Thoracic aorta (tissue), 2 donors: ENCODE measurements around the gene IMMT. TPM values are rescaled to one million over a fixed set of nuclear protein-coding genes. Genes with fewer than 3 reads are reported as not detected.

Source experiments
- ATAC-seq: fragments of 150-250 bp; one replicate; pipeline ENCODE4 v1.8.0; 2017; ENCODE audit warnings: low read depth; ENCODE audit not compliant: insufficient number of reproducible peaks, low FRiP score
- DNase-seq: peaks from one replicate; pipeline ENCODE4 v3.0.0-alpha.2; 2020; ENCODE audit warnings: low spot score
- H3K27ac ChIP-seq, 2 donors: fragments of 200-600 bp; sonication (generic); 1 replicate in 1 of 2; 2 replicates in 1 of 2; pipeline ENCODE4 v1.5.1; 2016; ENCODE audit warnings: mild to moderate bottlenecking in 2 of 2, moderate library complexity in 2 of 2
- H3K27me3 ChIP-seq: fragments of 200-600 bp; sonication (generic); replicated peaks from 2 replicates; pipeline ENCODE4 v1.6.0; 2016; ENCODE audit warnings: mild to moderate bottlenecking; ENCODE audit not compliant: insufficient read depth
- H3K36me3 ChIP-seq: fragments of 200-600 bp; sonication (generic); one replicate; pipeline ENCODE4 v1.5.1; 2016
- H3K4me1 ChIP-seq, 2 donors: fragments of 200-600 bp; sonication (generic); 1 replicate in 1 of 2; 2 replicates in 1 of 2; pipeline versions ENCODE4 v1.5.1 to v1.6.0; 2016; ENCODE audit warnings: low read depth in 2 of 2, mild to moderate bottlenecking in 1 of 2; ENCODE audit not compliant: control insufficient read depth in 1 of 2
- H3K4me3 ChIP-seq: fragments of 200-600 bp; sonication (generic); 2 replicates; pipeline ENCODE4 v1.5.1; 2016; ENCODE audit warnings: mild to moderate bottlenecking
- H3K9me3 ChIP-seq: fragments of 200-600 bp; sonication (generic); 2 replicates; pipeline ENCODE4 v1.5.1; 2016
- CTCF ChIP-seq: fragments of 200-600 bp; sonication (generic); IDR thresholded peaks from one replicate; pipeline ENCODE4 v1.5.1; 2019; ENCODE audit warnings: antibody characterized with exemption
- total RNA-seq, 2 donors: library from RNA; depleted of rRNA; stranded (reverse); fragments of >200 nt; gene quantifications; one replicate each; pipeline versions ENCODE4 v1.1.0 to v1.2.3, GENCODE V29; 2016

The IMMT gene
- total RNA-seq, 2 donors from 2014 or later, result 33.3 to 54.7 TPM

GRCh38 chr2:86193901-86194567 lies 1.2 kb downstream of the IMMT start:
- peaks cover 16 to 55% of the 10 kb centered on the region in 2 donors for H3K4me1 ChIP-seq
- peak overlapping the region; percentile 95 for H3K4me3 ChIP-seq
- peak overlapping the region; percentile 100 for H3K27ac ChIP-seq
- ATAC-seq (no peak), DNase-seq (no peak)
- H3K27me3 ChIP-seq, result no peaks in the 10 kb centered on the region
- TF ChIP-seq CTCF, result no peak
- H3K9me3 ChIP-seq, result no peaks in the 10 kb centered on the region
- no peaks in the 10 kb centered on the region for H3K36me3 ChIP-seq

GRCh38 chr2:86189782-86190416 lies 5.4 kb downstream of the IMMT start:
- no peak for ATAC-seq
- Histone ChIP-seq H3K36me3 (no peaks in the 10 kb centered on the region), H3K27ac (no peak overlapping the region), H3K4me3 (no peak overlapping the region), H3K4me1 (peaks cover 29 to 56% of the 10 kb centered on the region in 2 donors), H3K27me3 (no peaks in the 10 kb centered on the region), H3K9me3 (no peaks in the 10 kb centered on the region)
- no peak for DNase-seq
- no peak for TF ChIP-seq CTCF

GRCh38 chr2:86186431-86186830 lies 8.8 kb downstream of the IMMT start:
- ATAC-seq, result no peak
- Histone ChIP-seq H3K36me3 (no peaks in the 10 kb centered on the region), H3K4me1 (peaks cover 21 to 39% of the 10 kb centered on the region in 2 donors), H3K27me3 (no peaks in the 10 kb centered on the region), H3K9me3 (no peaks in the 10 kb centered on the region), H3K4me3 (no peak overlapping the region), H3K27ac (peak overlapping the region in 1 of 2 donors; percentile 55)
- DNase-seq, result no peak
- TF ChIP-seq CTCF, result no peak

- peaks cover 16 to 32% of the 10 kb centered on the region in 2 donors for H3K4me1 ChIP-seq
- H3K36me3 ChIP-seq, result no peaks in the 10 kb centered on the region
- no peaks in the 10 kb centered on the region for H3K27me3 ChIP-seq
- peak overlapping the region; percentile 41 to 55 for H3K27ac ChIP-seq
- ATAC-seq (no peak), DNase-seq (no peak)
- no peaks in the 10 kb centered on the region for H3K9me3 ChIP-seq
- TF ChIP-seq CTCF, result no peak
- H3K4me3 ChIP-seq, result peak overlapping the region; percentile 41
These were observed 9.6 kb downstream of the IMMT start for GRCh38 chr2:86185517-86186212.

- no peak overlapping the region for H3K27ac ChIP-seq
- no peaks in the 10 kb centered on the region for H3K9me3 ChIP-seq
- H3K36me3 ChIP-seq, result peaks cover 14% of the 10 kb centered on the region
- H3K4me3 ChIP-seq, result no peak overlapping the region
- no peaks in the 10 kb centered on the region for H3K4me1 ChIP-seq
- no peaks in the 10 kb centered on the region for H3K27me3 ChIP-seq
- ATAC-seq (no peak), DNase-seq (no peak)
- TF ChIP-seq CTCF, result no peak
These were observed 18.7 kb downstream of the IMMT start for GRCh38 chr2:86176597-86176996.
